C4-2B (cell line): ENCODE measurements around the gene DNAJC7.

ENCODE experiments used
- ZFX ChIP-seq: fragments of 450-650 bp; IDR thresholded peaks from 2 replicates; pipeline ENCODE4 v1.6.1; 2017
- TF ChIP-seq, protein P1 (sequence below): fragments of 450-650 bp; conservative IDR thresholded peaks from 2 replicates; pipeline ENCODE4 v1.5.1; 2017; ENCODE audit warnings: mild to moderate bottlenecking

DNA sequence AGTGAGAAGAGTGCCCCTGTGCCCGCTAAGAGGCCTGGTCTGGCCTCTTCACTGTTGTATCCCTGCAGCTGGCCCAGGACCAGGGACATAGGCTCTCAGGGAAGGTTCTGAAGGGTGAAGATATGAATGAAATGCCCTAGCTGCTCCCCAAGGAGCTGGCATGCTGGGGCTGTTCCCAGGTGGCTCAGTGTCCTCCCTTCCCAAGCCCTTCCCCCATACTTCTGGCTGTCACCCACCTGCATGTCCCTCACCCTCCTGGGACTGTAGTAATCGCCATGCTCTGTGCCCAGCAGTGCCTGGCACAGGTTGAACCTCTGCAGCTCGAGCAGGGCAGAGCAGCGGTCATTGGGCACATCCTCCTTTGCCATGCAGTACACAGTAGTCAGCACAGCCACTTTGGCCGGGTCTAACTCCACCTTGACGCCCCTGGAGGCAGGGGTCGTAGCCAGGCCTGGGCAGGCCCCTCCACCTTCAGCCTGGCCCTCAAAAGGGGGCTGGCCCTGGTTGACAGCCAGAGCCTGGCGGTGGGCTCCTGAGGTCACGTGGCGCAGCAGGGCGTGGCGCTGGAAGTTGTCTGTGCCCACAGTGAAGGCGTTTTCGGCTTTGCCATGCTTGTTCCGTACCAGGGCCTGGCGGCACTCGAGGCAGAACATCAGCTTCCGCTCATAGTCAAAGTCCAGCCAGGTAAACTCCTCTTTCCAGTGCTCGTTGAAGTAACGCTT is 25.5 kb upstream of the DNAJC7 start:
- TF ChIP-seq, protein P1, sequence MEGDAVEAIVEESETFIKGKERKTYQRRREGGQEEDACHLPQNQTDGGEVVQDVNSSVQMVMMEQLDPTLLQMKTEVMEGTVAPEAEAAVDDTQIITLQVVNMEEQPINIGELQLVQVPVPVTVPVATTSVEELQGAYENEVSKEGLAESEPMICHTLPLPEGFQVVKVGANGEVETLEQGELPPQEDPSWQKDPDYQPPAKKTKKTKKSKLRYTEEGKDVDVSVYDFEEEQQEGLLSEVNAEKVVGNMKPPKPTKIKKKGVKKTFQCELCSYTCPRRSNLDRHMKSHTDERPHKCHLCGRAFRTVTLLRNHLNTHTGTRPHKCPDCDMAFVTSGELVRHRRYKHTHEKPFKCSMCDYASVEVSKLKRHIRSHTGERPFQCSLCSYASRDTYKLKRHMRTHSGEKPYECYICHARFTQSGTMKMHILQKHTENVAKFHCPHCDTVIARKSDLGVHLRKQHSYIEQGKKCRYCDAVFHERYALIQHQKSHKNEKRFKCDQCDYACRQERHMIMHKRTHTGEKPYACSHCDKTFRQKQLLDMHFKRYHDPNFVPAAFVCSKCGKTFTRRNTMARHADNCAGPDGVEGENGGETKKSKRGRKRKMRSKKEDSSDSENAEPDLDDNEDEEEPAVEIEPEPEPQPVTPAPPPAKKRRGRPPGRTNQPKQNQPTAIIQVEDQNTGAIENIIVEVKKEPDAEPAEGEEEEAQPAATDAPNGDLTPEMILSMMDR, result no peak
- no peak for TF ChIP-seq ZFX
